Fibroblast of the aortic adventitia (primary cell): ENCODE data around the gene IL17RC. TPM values are rescaled to one million over a fixed set of nuclear protein-coding genes. Genes with fewer than 3 reads are reported as not detected.
"Not testable (repeated sequence)": the region's sequence is repeated elsewhere in the genome, so short reads cannot be mapped to it uniquely, and the experiment has no call there.

Experiments used
- DNase-seq: peaks from one replicate; pipeline ENCODE4 v3.0.0-alpha.2; 2010; ENCODE audit warnings: low read depth
- H3K4me3 ChIP-seq: 2 replicates; pipeline ENCODE4 v1.5.1; 2011; ENCODE audit warnings: low read depth, mild to moderate bottlenecking, control low read depth, low read length, moderate library complexity
- CTCF ChIP-seq: IDR thresholded peaks from 2 replicates; pipeline ENCODE4 v1.5.1; 2011; ENCODE audit warnings: mild to moderate bottlenecking, low read length, control low read depth, inconsistent platforms; ENCODE audit not compliant: insufficient read depth
- total RNA-seq: library from RNA; depleted of rRNA; stranded (reverse); fragments of >200 nt; gene quantifications from 2 replicates; pipeline ENCODE4 v1.2.3, GENCODE V29; 2012; ENCODE audit warnings: low replicate concordance

The IL17RC gene
- total RNA-seq, 1 donor = 52.2 TPM

- DNase-seq = peak; percentile 86
- TF ChIP-seq CTCF = peak; percentile 2
- peak within 1 kb of the TSS; percentile 78 for H3K4me3 ChIP-seq
Observed at GRCh38 chr3:9933561-9934234, 16.8 kb downstream of the IL17RC start, which contains the start of gene CRELD1. CRELD1 (plus strand) TSS chr3:9933834; CDS start chr3:9934439, 605 bp downstream.

- H3K4me3 ChIP-seq = peak overlapping the region; percentile 78
- DNase-seq = peak; percentile 45
- peak; percentile 39 for TF ChIP-seq CTCF
Observed at GRCh38 chr3:9934235-9934621, 17.3 kb downstream of the IL17RC start.

- no peak for TF ChIP-seq CTCF
- H3K4me3 ChIP-seq = no peak overlapping the region
- no peak for DNase-seq
Observed at GRCh38 chr3:9934993-9935392, 18.1 kb downstream of the IL17RC start.

GRCh38 chr3:9935966-9936510 lies 19.1 kb downstream of the IL17RC start:
- H3K4me3 ChIP-seq = no peak overlapping the region
- TF ChIP-seq CTCF = no peak

GRCh38 chr3:9937486-9938238 lies 20.8 kb downstream of the IL17RC start:
- TF ChIP-seq CTCF = no peak
- no peak overlapping the region for H3K4me3 ChIP-seq
- DNase-seq = no peak

More at GRCh38 chr3:9935966-9936510, 19.1 kb downstream of the IL17RC start:
- DNase-seq = no peak

- DNase-seq = no peak
- no peak for TF ChIP-seq CTCF
- H3K4me3 ChIP-seq = no peak overlapping the region
Observed at GRCh38 chr3:9938966-9939365, 22.1 kb downstream of the IL17RC start.

GRCh38 chr3:9939906-9940305 lies 23.0 kb downstream of the IL17RC start:
- not testable (repeated sequence) for H3K4me3 ChIP-seq, DNase-seq
